H54 (cell line): ENCODE data around the gene SS18L1.

Experiments
- DNase-seq: peaks from one replicate; pipeline ENCODE4 v3.0.0; 2011; ENCODE audit warnings: low spot score, mixed read lengths; ENCODE audit not compliant: insufficient read length
- FAIRE-seq: peaks from 3 replicates; lab custom pipeline; 2011; peaks lifted over from hg19 to GRCh38; lab: Jason Lieb, UNC
- POLR2A ChIP-seq: IDR thresholded peaks from 2 replicates; pipeline ENCODE4 v1.6.1; 2011; ENCODE audit warnings: low read depth, mild to moderate bottlenecking, low read length

The SS18L1 gene

DNA sequence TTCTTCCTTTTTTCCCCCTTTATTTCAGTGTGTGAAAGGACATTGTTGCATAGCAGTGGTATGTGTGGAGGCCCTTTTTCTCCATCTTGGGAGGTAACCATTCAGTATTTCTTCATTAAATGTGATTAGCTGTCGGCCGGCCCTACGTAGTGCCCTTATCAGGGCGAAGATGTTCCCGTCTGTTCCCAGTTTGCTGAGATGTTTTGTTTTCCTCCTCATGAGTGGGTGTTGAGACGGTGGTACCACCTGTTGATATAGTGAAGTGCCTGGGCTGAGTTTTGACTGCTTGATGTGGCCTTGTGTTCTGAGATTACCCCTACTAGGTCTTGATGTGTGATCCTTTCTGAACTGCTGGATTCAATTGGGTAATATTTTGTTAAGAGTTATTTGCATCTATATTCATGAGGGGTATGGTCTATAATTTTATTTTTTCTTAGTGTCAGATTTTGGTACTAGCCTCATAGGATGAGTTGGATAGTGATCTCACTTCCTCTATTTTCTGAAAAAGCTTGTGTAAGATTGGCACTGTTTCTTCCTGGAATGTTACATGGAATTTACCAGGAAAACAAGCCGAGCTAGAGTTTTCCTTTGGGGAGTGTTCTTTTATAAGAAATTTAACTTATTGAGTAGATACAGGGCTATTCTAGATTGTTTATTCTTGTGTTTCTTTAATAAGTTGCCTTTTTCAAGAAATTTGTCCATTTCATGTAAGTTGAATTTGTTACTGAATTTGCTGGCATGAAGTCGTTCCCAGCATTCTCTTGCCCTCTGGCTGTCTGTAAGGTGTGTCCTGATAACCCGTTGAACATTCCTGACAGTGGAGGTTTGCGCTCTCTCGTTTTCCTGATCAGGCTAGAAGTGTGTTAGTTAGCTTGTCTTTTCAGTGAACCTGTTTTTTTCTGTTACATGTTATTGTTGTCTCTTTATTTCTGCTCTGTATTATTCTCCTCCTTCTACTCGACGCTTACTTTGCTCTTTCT, 43.6 kb downstream of the SS18L1 start:
- DNase-seq (no peak), FAIRE-seq (no peak)
- no peak for TF ChIP-seq POLR2A

DNA sequence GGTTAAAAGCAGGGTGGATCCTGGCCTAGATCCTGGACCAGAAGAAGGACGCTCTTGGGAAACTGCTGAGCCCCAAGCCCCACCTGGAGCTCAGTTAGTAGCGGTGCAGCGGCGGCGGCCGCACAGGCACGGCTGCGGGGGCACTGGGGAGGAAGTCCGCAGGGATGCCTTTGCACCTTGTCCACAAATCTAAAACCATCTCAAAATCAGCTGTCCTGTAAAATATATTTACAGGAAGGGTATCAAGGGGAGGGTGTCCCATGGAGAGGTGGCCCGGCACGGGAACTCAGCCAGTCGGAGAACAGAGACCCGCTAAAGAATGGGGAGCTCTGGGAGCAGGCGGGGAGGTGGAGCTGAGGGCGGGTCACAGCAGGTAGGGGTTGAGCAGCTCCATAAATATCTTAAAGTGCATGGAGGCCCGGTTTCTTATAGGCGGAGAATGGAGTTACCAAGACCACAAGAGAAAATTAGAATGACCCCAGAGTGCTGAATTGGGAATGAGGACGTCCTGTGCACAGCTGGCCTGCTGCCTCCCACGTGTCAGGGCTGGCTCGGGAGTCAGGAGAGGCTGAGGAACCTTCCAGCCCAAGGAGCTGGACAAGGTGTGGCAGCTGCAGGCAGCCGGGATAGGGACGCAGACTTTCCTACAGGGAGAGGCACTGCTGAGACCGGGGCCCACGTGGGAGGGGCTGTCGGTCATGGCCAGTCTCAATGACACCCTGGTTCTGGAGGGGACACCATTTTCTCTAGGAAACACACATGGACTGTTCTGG, 47.3 kb downstream of the SS18L1 start:
- DNase-seq: no peak
- no peak for TF ChIP-seq POLR2A
- FAIRE-seq: no peak

DNA sequence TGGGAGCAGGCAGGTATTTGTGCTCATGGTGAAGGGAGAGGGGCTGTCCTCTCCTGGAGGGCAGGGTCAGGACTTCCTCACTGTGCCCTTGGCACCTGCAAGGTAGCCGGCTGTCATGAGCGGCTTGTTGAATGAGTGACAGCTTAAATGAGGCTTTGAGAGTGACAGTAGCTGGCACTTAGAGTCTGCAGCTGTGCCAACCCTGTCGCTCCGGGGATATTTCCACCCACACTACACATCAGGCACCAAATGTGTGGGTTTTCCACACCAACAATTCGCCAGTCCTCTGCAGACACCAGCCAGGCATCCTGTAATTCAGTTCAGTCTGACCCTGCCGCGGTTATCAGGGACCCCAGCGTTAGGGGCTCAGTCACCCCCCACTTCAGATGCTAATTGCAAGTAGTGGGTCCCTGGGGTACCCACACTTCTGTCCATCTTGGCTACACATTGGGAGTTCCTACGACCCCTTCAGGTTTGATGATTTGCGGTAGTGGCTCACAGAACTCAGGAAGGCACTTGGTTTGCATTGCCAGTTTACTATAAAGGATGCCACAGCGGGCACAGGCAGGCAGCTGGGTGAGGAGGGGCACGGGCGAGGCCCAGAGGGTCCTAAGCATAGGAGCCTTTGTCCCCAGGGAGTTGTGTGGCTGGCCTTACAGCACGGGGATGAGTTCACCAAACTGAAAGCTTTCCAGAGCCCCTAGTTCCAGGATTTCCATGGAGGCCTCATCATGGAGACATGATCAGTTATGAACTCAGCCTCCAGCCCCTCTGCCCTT, 48.4 kb downstream of the SS18L1 start:
- FAIRE-seq (no peak), DNase-seq (no peak)
- no peak for TF ChIP-seq POLR2A

DNA sequence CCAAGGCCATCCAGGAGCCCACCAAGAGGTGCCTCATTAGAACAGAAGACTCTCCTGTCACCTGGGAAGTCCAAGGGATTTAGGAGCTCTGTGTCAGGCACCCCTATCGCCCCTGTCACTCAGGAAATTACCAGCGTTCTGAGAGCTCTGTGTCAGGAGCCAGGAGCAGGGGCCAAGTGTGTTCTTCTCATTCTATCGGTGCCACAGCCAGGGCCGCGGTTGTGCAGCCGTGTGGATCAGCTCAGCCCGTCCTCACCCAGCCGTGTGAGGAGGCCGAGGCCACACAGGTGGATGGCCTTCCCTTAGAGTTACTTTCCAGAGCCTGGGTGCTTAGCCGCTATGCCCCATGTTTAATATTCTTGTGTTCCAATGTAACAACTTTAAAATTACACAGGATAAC, 49.1 kb downstream of the SS18L1 start:
- TF ChIP-seq POLR2A: no peak
- DNase-seq (no peak), FAIRE-seq (no peak)

DNA sequence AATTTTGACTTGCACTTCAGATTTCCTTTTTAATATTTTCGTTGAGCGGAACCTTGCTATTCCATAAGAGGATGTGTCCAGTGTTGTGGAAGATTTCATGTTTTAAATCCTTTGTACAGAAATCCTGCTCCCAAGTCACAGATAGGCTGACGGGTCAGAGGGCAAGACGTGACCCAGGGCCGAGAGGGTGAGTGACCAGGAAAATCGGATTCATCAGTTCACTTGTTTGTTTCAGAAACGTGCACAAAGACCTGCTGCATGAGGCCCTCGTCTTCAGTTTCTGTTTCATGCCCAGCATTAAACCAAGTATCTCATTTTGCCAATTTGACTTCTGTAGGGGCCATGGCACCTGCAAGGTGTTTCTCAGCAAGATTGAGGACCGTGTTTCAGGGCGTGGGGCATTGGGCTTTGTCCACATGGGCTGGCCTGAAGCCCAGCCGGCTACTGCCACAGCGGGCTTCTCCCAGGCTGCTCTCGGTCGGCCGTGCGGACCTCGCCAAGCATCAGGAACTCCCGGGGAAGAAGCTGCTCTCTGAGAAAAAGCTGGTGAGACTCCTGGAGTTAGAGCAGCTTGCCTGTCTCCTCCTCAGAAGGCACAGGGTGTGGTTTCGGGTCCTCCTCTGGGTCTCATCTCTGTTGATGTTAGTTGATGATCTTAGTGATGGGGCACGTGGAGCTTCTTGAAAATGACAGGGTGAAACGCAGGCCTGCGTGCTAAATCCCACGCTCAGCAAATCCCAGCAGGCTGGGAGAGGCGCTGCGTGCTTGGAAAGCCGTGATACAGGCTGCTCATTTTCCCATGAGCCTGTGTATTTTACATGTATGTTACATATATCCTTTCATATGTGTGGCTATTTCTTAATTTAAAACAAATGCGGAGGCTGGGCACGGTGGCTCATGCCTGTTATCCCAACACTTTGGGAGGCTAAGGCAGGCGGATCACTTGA, 49.8 kb downstream of the SS18L1 start:
- DNase-seq (no peak), FAIRE-seq (no peak)
- no peak for TF ChIP-seq POLR2A

DNA sequence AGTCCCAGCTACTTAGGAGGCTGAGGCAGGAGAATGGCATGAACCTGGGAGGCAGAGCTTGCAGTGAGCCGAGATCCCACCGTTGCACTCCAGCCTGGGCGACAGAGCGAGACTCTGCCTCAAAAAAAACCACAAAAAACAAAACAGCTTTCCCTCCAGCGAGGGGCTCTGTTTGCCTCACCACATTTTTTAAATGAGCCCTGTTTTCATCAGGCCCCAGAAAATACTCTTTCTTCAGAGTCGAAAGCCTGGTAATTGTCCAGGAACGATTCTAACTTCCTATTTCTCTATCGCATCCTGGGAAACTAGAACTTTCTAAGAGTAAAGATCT, 51.5 kb downstream of the SS18L1 start:
- TF ChIP-seq POLR2A: no peak

DNA sequence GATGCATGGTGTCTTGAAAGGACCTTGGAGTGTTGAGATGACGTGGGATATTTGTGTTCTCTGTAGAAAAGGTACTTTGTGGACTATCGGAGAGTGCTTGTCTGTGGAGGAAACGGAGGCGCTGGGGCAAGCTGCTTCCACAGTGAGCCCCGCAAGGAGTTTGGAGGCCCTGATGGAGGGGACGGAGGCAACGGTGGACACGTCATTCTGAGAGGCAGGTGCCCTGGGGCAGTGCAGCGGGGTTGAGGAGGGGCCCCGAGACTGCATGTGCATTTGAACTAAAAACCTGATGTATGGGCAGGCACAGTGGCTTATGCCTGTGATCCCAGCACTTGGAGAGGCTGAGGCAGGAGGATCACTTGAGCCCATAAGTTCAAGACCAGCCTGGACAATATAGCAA, 52.2 kb downstream of the SS18L1 start:
- no peak for TF ChIP-seq POLR2A
- DNase-seq (no peak), FAIRE-seq (no peak)

More for the DNA sequence above, 51.5 kb downstream of the SS18L1 start:
- DNase-seq (no peak), FAIRE-seq (no peak)

DNA sequence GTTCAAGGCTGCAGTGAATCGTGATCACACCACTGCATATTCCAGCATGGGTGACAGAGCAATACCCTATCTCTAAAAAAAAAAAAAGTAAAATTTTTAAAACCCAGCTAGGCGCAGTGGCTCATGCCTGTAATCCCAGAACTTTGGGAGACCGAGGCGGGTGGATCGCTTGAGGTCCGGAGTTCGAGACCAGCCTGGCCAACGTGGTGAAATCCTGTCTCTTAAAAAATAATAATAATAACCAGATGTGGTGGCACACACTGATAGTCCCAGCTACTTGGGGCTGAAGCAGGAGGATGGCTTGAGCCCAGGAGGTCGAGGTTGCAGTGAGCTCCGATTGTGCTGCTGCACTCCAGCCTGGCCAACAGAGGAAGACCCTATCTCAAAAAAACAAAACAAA, 52.7 kb downstream of the SS18L1 start:
- FAIRE-seq: no peak
- TF ChIP-seq POLR2A: no peak

DNA sequence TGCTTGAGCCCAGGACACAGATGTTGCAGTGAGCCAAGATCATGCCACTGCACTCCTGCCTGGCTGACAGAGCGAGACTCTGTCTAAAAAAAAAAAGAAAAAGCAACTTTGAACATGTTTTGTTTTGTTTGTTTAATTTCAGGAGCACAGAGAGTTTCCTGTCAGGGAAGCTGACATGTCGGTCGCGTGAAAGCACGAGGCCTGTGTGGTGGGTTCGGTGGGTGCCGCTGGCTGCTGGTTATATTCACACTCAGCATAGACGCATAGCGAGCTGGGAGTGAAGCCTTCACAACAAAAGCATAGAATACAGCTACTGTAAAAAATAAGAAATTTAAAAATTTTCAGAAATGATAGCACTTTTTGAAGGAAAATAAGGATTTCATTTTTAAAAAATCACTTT, 53.7 kb downstream of the SS18L1 start:
- no peak for FAIRE-seq
- no peak for TF ChIP-seq POLR2A

More for the DNA sequence above, 52.7 kb downstream of the SS18L1 start:
- no peak for DNase-seq

DNA sequence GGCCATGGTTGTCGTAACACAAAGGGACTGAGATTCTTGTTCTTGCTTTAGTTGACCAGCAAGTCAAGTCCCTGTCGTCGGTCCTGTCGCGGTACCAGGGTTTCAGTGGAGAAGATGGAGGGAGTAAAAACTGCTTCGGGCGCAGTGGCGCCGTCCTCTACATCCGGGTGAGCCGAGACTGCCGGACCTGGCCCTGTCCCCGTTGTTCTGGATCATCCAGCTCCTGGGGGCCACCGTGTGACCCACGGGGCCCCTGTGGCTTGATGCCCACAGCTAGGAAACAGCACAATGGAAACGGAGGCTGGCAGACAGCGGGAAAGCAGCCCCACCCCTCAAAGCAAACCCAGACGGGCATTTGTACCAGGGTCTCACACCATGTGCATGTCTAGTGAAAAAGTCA, 54.2 kb downstream of the SS18L1 start:
- no peak for DNase-seq
- no peak for FAIRE-seq
- no peak for TF ChIP-seq POLR2A

More for the DNA sequence above, 53.7 kb downstream of the SS18L1 start:
- no peak for DNase-seq

DNA sequence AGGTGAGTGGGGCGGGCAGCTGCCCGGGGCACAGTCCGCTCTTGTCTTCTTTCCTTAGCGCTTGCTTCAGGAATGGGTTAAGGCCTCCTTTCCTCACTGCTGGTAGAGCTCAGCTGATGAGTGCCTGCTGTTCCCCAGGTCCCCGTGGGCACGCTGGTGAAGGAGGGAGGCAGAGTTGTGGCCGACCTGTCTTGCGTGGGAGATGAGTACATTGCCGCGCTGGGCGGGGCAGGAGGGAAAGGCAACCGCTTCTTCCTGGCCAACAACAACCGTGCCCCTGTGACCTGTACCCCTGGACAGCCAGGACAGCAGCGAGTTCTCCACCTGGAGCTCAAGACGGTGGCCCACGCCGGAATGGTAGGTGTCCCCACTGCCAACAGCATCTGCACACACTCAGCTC, 54.9 kb downstream of the SS18L1 start:
- FAIRE-seq: no peak
- TF ChIP-seq POLR2A: no peak
- no peak for DNase-seq

DNA sequence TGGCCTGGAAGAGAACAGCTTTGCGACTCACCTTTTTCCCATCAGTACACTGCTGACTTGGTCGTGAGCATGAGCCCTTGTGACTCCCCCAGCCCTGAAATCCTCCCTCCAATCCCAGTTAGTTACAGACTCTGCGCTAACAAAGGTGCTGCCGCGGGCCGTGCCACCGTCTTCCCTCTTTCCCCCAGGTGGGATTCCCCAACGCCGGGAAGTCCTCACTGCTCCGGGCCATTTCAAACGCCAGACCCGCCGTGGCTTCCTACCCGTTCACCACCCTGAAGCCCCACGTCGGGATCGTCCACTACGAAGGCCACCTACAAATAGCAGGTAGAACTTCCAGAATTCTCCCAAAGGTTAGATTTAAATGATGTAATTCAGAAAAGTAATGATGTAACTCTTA, 55.4 kb downstream of the SS18L1 start:
- no peak for TF ChIP-seq POLR2A
- no peak for DNase-seq
- no peak for FAIRE-seq

DNA sequence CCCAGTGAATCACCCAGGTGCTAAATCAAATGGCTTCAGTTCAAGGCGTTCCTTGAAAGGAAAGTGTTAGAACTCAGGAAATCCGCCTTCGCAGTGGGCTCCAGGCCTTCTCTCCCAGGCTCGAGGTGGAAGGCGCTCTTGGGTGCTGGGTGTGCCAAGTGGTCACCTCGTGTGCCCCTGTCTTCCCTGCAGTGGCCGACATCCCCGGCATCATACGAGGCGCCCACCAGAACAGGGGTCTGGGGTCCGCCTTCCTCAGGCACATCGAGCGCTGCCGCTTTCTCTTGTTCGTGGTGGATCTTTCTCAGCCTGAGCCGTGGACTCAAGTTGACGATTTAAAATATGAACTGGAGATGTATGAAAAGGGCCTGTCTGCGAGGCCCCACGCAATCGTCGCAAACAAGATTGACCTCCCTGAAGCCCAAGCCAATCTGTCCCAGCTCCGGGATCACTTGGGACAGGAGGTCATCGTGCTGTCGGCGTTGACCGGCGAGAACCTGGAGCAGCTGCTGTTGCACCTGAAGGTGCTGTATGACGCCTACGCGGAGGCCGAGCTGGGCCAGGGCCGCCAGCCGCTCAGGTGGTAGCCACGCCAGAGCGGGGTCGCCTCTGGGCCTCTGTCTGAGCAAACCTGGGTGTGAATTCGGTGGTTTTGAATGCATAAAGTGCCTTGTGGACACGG, 57.1 kb downstream of the SS18L1 start:
- DNase-seq: no peak
- FAIRE-seq: no peak
- no peak for TF ChIP-seq POLR2A
